Central memory CD8-positive, alpha-beta T cell (primary cell): ENCODE data around the gene DNAJB8.

ENCODE experiments used
- ATAC-seq: fragments of 150-1000 bp; cut with Tn5 transposase; replicated peaks from 2 replicates; pipeline ENCODE4 v1.10.0; 2022; ENCODE audit warnings: mild to moderate bottlenecking, moderate FRiP score, moderate number of reproducible peaks; ENCODE audit not compliant: poor library complexity, severe bottlenecking; ENCODE audit errors: extremely low read depth
- DNase-seq, 2 donors: peaks; one replicate each; pipeline ENCODE4 v3.0.0; 2021; ENCODE audit warnings: low spot score in 2 of 2
- H3K27ac Mint-ChIP-seq: one replicate; pipeline ENCODE4 v1.8.0; 2022; ENCODE audit warnings: low read depth, mild to moderate bottlenecking, moderate library complexity, mixed read lengths
- H3K27me3 Mint-ChIP-seq: one replicate; pipeline ENCODE4 v1.8.0; 2022; ENCODE audit warnings: mixed read lengths
- H3K36me3 Mint-ChIP-seq: one replicate; pipeline ENCODE4 v1.8.0; 2022; ENCODE audit warnings: mild to moderate bottlenecking, moderate library complexity, mixed read lengths; ENCODE audit not compliant: insufficient read depth
- H3K4me1 Mint-ChIP-seq: one replicate; pipeline ENCODE4 v1.8.0; 2022; ENCODE audit warnings: mixed read lengths
- H3K4me3 Mint-ChIP-seq: one replicate; pipeline ENCODE4 v1.8.0; 2022; ENCODE audit warnings: mild to moderate bottlenecking, moderate library complexity, mixed read lengths
- H3K9me3 Mint-ChIP-seq: one replicate; pipeline ENCODE4 v1.8.0; 2022; ENCODE audit warnings: mixed read lengths

The DNAJB8 gene

DNA sequence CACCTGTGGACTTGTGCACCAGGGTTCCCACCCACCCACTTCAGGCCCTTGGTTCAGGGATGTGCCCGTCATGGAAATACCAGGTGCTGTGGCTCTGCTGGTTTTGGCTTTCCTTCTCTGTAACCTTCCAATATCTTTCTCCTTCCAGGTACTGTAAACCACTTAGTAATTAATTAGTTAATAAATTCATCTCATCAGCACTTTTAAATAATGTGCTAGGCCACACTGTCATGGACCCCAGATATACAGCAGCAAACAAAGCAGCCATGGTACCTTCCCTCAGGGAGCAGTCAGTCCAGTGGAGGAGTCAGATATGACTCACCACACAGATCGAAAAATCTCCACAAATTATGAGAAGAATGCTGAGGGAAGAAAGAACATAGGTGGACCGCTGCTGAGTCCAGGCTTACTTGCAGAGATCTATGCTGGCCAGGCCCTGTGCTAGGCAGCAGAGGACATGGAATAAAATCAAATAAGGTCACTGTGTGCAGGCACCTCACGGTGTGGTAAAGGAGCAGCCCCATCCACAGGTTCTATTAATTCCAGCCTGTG, 33.1 kb upstream of the DNAJB8 start:
- Mint-ChIP-seq H3K36me3 (peaks cover 6% of the 10 kb centered on the region), H3K27ac (no peak overlapping the region), H3K27me3 (peaks cover 91% of the 10 kb centered on the region), H3K4me1 (no peaks in the 10 kb centered on the region), H3K4me3 (no peak overlapping the region), H3K9me3 (no peaks in the 10 kb centered on the region)
- ATAC-seq (no peak), DNase-seq (no peak)

DNA sequence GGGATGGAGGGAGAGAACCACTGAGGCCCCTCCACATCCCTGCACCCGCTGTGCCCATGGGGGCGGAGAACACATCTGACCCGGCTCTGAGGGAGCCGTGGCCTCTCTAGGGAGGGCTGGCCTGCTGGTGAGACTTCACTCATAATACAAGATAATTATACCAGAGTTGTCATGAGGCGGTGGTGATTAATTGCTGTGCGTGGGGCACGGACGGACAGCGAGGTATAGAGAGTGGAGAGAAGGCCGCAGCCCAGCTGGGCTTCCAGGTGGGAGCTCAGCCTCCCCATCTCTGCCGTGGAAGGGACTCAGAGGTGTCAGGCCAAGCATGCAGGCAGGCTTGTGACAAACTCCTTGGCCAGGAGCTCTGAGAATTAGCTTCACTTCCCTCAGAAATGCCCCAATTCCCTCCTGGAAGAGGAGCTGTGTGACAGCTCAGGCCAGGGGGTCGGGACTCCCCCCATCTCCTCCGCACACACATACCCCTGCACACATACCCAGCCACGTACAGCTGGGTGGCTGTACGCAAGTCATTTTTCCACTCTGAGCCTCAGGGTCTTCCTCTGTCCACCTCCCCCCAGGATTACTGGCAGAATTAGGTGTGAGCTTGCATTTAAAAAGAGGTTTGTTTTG, 32.3 kb upstream of the DNAJB8 start:
- Mint-ChIP-seq H3K4me3 (peak overlapping the region; percentile 62), H3K9me3 (no peaks in the 10 kb centered on the region), H3K27ac (no peak overlapping the region), H3K36me3 (peaks cover 8% of the 10 kb centered on the region), H3K4me1 (no peaks in the 10 kb centered on the region), H3K27me3 (peaks cover 91% of the 10 kb centered on the region)
- DNase-seq (no peak), ATAC-seq (no peak)

DNA sequence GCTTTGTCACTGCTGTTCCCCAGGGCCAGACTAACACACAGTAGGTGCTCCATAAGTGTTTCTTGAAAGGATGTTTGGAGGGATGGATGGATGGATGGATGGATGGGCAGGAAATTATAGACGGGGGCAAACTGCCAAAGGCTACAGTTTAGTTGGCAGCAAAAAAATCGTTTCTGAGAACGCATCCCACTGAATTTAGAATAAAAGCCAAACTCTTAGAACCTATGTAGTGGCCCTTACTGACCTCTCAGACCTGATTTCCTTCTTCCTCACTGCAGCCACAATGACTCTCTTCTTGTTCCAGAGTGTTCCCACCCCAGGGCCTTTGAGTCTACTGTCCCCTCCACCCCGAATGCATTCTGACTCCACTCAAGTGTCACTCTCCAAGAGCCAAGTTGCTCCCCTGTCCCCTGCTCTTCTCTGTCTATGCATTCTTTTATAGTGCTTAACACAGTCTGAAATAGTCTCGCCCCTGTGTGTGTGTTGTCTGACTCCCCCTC, 31.5 kb upstream of the DNAJB8 start:
- Mint-ChIP-seq H3K4me1 (no peaks in the 10 kb centered on the region), H3K9me3 (no peaks in the 10 kb centered on the region), H3K36me3 (peaks cover 8% of the 10 kb centered on the region), H3K27ac (no peak overlapping the region), H3K4me3 (peak overlapping the region; percentile 62), H3K27me3 (peaks cover 91% of the 10 kb centered on the region)
- DNase-seq (no peak), ATAC-seq (no peak)

DNA sequence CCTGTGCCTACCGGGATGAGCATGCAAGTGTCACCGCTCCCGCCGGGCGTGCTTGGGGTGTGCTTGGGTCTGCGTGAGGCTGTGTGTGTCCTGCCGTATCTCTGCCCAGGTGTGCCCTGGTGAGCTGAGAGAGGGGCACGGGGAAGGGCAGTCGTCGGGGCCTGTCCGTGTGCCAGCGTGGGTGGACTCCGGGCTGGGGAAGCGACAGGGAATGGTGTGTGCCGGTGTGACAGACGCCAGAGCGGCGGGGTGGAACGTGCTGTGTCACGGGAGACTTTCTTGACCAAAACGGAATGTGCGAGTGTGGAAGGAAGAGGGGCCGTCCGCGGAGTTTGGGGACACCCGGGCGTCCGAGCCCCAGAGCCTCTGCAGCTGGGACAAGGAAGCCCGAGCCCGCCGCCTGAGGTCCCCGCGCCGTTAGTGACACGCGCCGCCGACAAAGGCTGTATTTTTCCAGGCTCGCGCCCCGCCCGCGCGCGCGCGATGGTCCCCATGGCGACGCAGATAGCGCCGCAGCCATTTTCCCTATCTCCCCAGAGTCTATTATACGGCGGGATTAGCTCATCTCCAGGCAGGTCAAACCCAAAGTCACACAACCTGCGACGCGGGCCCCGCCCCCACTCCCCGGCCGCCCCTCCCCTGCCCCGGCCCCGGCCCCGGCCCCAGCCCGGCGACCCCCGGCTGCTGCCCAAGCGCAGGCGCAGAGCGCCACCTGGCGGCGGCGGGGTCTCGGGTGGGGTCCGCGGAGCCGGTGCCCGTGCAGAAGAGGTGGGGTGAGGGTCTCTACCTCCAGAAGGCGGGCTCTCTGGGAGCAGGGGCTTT, 30.8 kb upstream of the DNAJB8 start:
- Mint-ChIP-seq H3K36me3 (peaks cover 8% of the 10 kb centered on the region), H3K27ac (no peak overlapping the region), H3K27me3 (peaks cover 88% of the 10 kb centered on the region), H3K9me3 (no peaks in the 10 kb centered on the region), H3K4me3 (peak overlapping the region; percentile 67), H3K4me1 (no peaks in the 10 kb centered on the region)
- no peak for DNase-seq
- peak; percentile 50 for ATAC-seq

DNA sequence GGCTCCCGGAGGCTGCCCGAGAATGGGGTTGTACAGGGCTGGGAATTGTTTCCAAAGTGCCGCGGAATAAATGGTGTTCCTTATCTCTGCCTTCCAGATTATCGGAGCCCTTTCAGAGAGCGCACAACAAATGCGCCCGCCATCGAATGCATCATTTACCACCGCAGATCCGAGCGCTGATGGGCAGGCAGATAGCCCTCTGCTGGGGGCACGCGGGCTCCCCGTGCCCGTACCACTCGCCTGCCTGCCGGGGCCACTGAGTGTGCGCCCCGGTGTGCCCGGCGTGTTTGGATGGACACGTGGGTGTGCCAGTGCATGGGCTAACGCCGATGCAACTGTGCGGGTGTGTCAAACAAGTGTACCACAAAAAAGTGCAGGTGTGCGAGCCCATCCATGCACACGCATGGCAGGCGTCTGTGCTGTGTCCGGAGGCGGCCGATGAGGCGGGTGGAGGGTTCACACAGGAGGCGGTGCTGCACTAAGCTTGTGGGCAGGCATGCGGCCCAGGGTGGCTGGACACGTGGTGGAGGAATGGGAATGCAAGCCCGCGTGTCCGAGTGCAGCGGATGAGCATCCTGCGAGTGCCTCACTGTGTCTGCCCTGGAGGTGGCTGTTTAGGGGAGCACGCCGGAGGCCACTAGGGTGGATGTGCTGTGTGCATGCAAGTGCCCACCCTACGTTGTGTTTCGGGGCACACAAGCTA, 30.1 kb upstream of the DNAJB8 start:
- H3K4me1 Mint-ChIP-seq, result no peaks in the 10 kb centered on the region
- ATAC-seq (no peak), DNase-seq (no peak)
- peaks cover 86% of the 10 kb centered on the region for H3K27me3 Mint-ChIP-seq
- H3K4me3 Mint-ChIP-seq, result peak overlapping the region; percentile 67
- H3K9me3 Mint-ChIP-seq, result no peaks in the 10 kb centered on the region
- peaks cover 11% of the 10 kb centered on the region for H3K36me3 Mint-ChIP-seq
- H3K27ac Mint-ChIP-seq, result no peak overlapping the region

DNA sequence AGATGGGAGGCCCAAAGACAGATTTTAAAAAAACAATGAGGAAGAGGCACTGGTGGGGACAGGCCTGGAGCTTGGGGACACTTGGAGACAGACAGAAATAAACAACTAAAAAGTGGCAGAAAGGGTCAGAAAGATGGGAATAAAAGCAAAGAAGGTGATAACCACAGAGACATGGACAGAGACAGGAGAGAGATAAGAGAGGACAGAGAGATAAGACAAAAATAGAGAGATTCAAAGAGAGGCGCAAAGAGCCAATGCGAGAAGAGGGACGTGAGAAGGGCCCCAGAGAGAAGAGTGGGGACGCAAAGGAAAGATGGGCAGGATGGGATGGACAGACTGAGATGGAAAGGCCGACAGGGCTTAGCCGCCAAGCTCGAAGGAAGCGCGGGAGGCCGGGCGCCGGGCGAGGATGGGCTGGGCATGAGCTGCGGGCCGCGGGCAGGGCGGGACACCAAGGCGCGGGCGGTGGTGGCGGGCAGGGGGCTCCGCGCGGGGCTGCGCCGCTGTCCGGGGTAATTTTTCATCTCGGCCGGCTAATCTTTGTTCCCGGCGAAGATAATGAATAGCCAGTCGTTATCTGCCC, 29.4 kb upstream of the DNAJB8 start:
- Mint-ChIP-seq H3K36me3 (peaks cover 9% of the 10 kb centered on the region), H3K27ac (no peak overlapping the region), H3K4me1 (no peaks in the 10 kb centered on the region), H3K4me3 (peak overlapping the region; percentile 41), H3K27me3 (peaks cover 84% of the 10 kb centered on the region), H3K9me3 (no peaks in the 10 kb centered on the region)
- no peak for ATAC-seq
- DNase-seq, result no peak

DNA sequence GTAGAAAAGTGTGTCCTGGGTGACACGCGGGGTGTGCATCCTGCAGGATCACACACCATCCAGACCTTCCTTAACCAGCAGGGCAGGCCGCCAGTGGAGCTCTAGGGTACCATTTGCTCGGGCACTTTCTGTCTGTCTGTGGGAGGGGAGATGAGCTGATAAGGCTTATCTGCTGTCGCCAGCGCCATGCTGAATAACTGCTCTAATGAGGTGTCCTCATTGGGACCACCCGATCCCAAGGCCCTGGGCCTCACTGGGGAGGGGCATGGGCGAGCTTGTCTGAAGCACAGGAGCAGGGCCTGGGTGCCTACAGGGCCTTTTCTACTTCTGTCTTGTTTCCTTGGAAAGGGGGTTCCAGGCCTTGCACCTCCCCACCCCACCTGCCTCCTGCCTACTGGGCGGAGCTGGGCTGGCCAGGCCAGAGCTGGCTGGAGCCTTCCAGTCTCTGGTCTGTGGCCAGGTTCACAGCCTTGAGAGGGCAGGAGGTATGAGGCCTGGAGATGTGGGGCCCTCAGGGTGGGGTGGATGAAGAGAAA, 28.8 kb upstream of the DNAJB8 start:
- Mint-ChIP-seq H3K27me3 (peaks cover 81% of the 10 kb centered on the region), H3K4me1 (no peaks in the 10 kb centered on the region), H3K27ac (no peak overlapping the region), H3K4me3 (peak overlapping the region; percentile 41), H3K9me3 (no peaks in the 10 kb centered on the region), H3K36me3 (peaks cover 10% of the 10 kb centered on the region)
- ATAC-seq (no peak), DNase-seq (no peak)

DNA sequence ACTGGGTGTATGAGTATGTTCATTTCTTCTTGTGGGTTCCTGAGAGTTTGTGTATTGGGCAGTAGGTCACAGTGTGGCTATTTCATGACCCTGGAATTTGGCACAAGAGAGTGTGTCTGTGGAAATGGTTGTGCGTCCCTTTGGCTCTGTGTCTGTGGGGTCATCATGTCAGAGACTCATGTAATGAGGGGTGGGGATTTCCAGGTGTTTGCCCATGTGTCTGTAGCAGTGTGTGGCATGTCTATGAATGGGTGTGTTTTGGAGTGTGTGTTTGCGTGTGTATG, 27.6 kb upstream of the DNAJB8 start:
- Mint-ChIP-seq H3K36me3 (peaks cover 10% of the 10 kb centered on the region), H3K9me3 (no peaks in the 10 kb centered on the region), H3K4me3 (no peak overlapping the region), H3K27ac (no peak overlapping the region), H3K27me3 (peaks cover 79% of the 10 kb centered on the region), H3K4me1 (no peaks in the 10 kb centered on the region)
- no peak for DNase-seq
- no peak for ATAC-seq

DNA sequence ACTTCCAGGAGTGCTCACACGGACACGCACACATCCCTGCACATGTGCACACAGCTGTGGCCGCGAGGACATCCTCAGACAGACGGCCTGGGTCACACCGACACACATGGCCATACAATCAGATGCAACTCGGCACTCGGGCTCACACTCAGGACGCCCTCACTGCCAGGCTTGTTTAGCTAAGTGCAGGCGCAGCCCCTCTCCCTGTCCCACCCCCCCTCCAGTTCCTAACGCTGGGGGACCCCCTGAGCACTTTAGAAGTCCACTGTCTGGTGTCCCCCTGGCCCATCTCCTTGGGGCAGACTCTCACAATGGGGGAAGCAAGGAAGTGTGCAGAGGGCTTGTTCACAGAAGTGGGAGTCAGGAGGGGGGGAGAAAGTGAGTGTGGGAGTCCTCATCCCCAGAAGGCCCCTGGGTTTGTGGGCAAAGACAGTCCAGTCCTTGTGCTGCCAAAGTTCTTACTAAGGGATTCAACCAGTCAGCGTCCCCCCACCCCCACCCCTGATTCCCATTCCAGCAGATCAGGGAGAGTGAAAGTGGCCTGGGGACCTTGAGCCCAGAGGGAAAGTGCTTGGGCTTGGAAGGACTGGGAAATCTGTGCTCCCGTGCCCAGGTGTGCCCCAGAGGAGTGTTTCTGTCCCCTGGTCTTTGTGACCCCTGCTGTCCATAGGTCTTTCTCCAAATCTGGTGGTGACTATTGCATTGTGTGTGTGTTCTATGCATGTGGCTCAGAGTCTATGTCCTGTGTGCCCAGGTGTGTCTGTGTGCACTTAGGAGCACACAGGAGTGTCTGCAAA, 27.1 kb upstream of the DNAJB8 start:
- H3K4me3 Mint-ChIP-seq, result peak overlapping the region; percentile 39
- H3K27ac Mint-ChIP-seq, result no peak overlapping the region
- DNase-seq, result no peak
- peaks cover 10% of the 10 kb centered on the region for H3K36me3 Mint-ChIP-seq
- peaks cover 76% of the 10 kb centered on the region for H3K27me3 Mint-ChIP-seq
- no peaks in the 10 kb centered on the region for H3K4me1 Mint-ChIP-seq
- no peak for ATAC-seq
- no peaks in the 10 kb centered on the region for H3K9me3 Mint-ChIP-seq

DNA sequence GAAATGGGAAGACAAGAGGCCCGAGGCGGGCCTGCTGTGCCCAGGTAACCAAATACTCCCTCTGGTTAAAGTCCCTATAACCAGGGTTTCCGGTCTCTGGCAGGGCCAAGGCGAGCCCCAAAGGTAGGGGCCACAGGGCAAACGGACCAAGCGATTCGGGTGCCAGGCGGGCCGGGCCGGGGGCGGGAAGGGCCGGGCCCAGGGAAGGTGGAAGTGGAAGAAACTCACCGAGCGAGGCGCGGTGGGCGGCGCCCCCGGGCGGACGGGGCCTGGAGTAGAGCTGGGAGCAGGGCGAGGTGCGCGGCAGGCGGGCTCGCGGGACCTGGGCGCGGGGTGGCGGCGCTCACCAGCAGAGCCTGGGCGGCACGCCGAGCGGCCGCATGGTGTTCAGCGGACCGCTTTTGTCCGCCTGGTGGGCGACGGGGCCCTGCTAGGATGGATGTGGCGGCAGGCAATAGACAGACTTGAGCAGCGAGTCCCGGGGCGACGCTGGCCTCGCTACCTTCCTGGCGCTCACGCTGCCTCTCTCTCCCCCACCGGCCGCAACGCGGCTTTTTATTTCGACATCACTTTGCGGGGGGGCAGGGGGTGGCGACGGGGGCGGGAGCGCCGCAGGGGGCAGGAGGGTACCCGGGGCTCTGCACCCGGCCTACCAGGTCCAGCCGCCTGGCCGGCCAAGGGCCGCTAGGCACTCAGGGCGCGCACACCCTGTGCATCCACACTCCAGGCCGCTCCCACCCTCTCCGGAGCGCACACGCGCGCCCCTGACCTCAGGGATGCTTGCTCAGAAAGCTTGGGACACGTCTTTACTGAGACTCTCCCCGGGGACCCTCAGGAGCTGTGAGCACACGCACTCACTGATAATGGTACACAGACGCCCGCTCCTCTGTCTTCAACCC, 26.2 kb upstream of the DNAJB8 start, which contains the start of gene GATA2:
Gene GATA2 (minus strand): TSS at position 531 of the 899 bp plus-strand sequence. CDS start 6,170 bp downstream, outside the sequence.
- no peaks in the 10 kb centered on the region for H3K4me1 Mint-ChIP-seq
- peaks cover 12% of the 10 kb centered on the region for H3K36me3 Mint-ChIP-seq
- no peak within 1 kb of the TSS for H3K27ac Mint-ChIP-seq
- H3K4me3 Mint-ChIP-seq, result peak within 1 kb of the TSS; percentile 39
- DNase-seq, result no peak
- H3K9me3 Mint-ChIP-seq, result no peaks in the 10 kb centered on the region
- peaks cover 76% of the 10 kb centered on the region for H3K27me3 Mint-ChIP-seq
- ATAC-seq, result no peak
